Fibroblast of pulmonary artery (primary cell): ENCODE data around the gene KLC1.

Source experiments
- DNase-seq: peaks from one replicate; pipeline ENCODE4 v3.0.0-alpha.2; 2010; ENCODE audit warnings: low read depth
- H3K4me3 ChIP-seq: replicated peaks from 2 replicates; pipeline ENCODE4 v1.5.1; 2011; ENCODE audit warnings: low read depth, mild to moderate bottlenecking, control low read depth, low read length, moderate library complexity
- CTCF ChIP-seq: IDR thresholded peaks from 2 replicates; pipeline ENCODE4 v1.5.1; 2011; ENCODE audit warnings: mild to moderate bottlenecking, control low read depth, low read length, inconsistent platforms; ENCODE audit errors: missing control alignments

KLC1 gene

GRCh38 chr14:103669370-103669769 lies 40.4 kb downstream of the KLC1 start:
- no peak for TF ChIP-seq CTCF
- no peak overlapping the region for H3K4me3 ChIP-seq
- no peak for DNase-seq

- DNase-seq, result no peak
- TF ChIP-seq CTCF, result no peak
- no peak overlapping the region for H3K4me3 ChIP-seq
Observed at GRCh38 chr14:103671911-103672310, 42.9 kb downstream of the KLC1 start.

GRCh38 chr14:103675957-103676356 lies 46.9 kb downstream of the KLC1 start:
- no peak for DNase-seq
- no peak for TF ChIP-seq CTCF
- no peak overlapping the region for H3K4me3 ChIP-seq

- H3K4me3 ChIP-seq, result no peak overlapping the region
- no peak for TF ChIP-seq CTCF
- no peak for DNase-seq
Observed at GRCh38 chr14:103676881-103677675, 48.1 kb downstream of the KLC1 start.

- peak; percentile 43 for TF ChIP-seq CTCF
- peak; percentile 29 for DNase-seq
- no peak overlapping the region for H3K4me3 ChIP-seq
Observed at GRCh38 chr14:103679351-103679750, 50.3 kb downstream of the KLC1 start.

- DNase-seq, result no peak
- H3K4me3 ChIP-seq, result no peak overlapping the region
- TF ChIP-seq CTCF, result no peak
Observed at GRCh38 chr14:103680491-103681231, 51.6 kb downstream of the KLC1 start.
